Measurements from ENCODE around the gene XPO6.

Gene XPO6

GRCh38 chr16:28091656-28092055 lies 120.1 kb downstream of the XPO6 start:
- Histone ChIP-seq H3K4me2 (ENCODE audit: low read length) (no peak overlapping the region), H3K79me2 (no peaks in the 10 kb centered on the region), H3K9me3 (ENCODE audit: control insufficient read depth, low read length) (no peaks in the 10 kb centered on the region), H3K27me3 (ENCODE audit: control insufficient read depth, insufficient read depth, low read length) (no peaks in the 10 kb centered on the region), H2AFZ (no peak overlapping the region), H3K36me3 (ENCODE audit: control insufficient read depth, insufficient read depth, low read length) (no peaks in the 10 kb centered on the region), H3K9ac (no peak overlapping the region), H3K27ac (no peak overlapping the region), H3K4me3 (ENCODE audit: low read depth, low read length) (no peak overlapping the region), H3K4me1 (no peaks in the 10 kb centered on the region)
- TF ChIP-seq CTCF (IDR thresholded peaks at IDR 0.05): no peak

GRCh38 chr16:28090646-28091377 lies 121.0 kb downstream of the XPO6 start:
- no peaks in the 10 kb centered on the region for H3K36me3 ChIP-seq (ENCODE audit: control insufficient read depth, insufficient read depth, low read length)
- no peak overlapping the region for H3K27ac ChIP-seq
- H3K27me3 ChIP-seq (ENCODE audit: control insufficient read depth, insufficient read depth, low read length): no peaks in the 10 kb centered on the region
- H3K79me2 ChIP-seq: no peaks in the 10 kb centered on the region
- no peak for TF ChIP-seq CTCF (IDR thresholded peaks at IDR 0.05)
- H3K4me2 ChIP-seq (ENCODE audit: low read length): no peak overlapping the region
- H3K4me3 ChIP-seq (ENCODE audit: low read depth, low read length): no peak overlapping the region
- no peaks in the 10 kb centered on the region for H3K4me1 ChIP-seq
- H2AFZ ChIP-seq: no peak overlapping the region
- no peaks in the 10 kb centered on the region for H3K9me3 ChIP-seq (ENCODE audit: control insufficient read depth, low read length)
- no peak overlapping the region for H3K9ac ChIP-seq

- H3K79me2 ChIP-seq: no peaks in the 10 kb centered on the region
- no peaks in the 10 kb centered on the region for H3K27me3 ChIP-seq (ENCODE audit: control insufficient read depth, insufficient read depth, low read length)
- no peak overlapping the region for H2AFZ ChIP-seq
- H3K4me3 ChIP-seq (ENCODE audit: low read depth, low read length): no peak overlapping the region
- no peak overlapping the region for H3K4me2 ChIP-seq (ENCODE audit: low read length)
- no peaks in the 10 kb centered on the region for H3K9me3 ChIP-seq (ENCODE audit: control insufficient read depth, low read length)
- H3K9ac ChIP-seq: no peak overlapping the region
- H3K36me3 ChIP-seq (ENCODE audit: control insufficient read depth, insufficient read depth, low read length): no peaks in the 10 kb centered on the region
- no peak overlapping the region for H3K27ac ChIP-seq
- no peaks in the 10 kb centered on the region for H3K4me1 ChIP-seq
- no peak for TF ChIP-seq CTCF (IDR thresholded peaks at IDR 0.05)
Measured at GRCh38 chr16:28089992-28090365, 121.8 kb downstream of the XPO6 start.

- H3K79me2 ChIP-seq: no peaks in the 10 kb centered on the region
- no peak overlapping the region for H3K4me3 ChIP-seq (ENCODE audit: low read depth, low read length)
- H3K36me3 ChIP-seq (ENCODE audit: control insufficient read depth, insufficient read depth, low read length): no peaks in the 10 kb centered on the region
- H3K4me1 ChIP-seq: no peaks in the 10 kb centered on the region
- no peak for TF ChIP-seq CTCF (IDR thresholded peaks at IDR 0.05)
- no peaks in the 10 kb centered on the region for H3K27me3 ChIP-seq (ENCODE audit: control insufficient read depth, insufficient read depth, low read length)
- H2AFZ ChIP-seq: no peak overlapping the region
- no peak overlapping the region for H3K27ac ChIP-seq
- H3K4me2 ChIP-seq (ENCODE audit: low read length): no peak overlapping the region
- H3K9me3 ChIP-seq (ENCODE audit: control insufficient read depth, low read length): no peaks in the 10 kb centered on the region
- H3K9ac ChIP-seq: no peak overlapping the region
Measured at GRCh38 chr16:28089205-28089991, 122.4 kb downstream of the XPO6 start.
